GM18861 (cell line): ENCODE measurements around the gene TSHZ2.

Source experiments
- ATAC-seq: cut with Tn5 transposase; IDR thresholded peaks from one replicate; pipeline ENCODE4 v1.9.1; 2021; ENCODE audit not compliant: unreplicated experiment

Gene TSHZ2

GRCh38 chr20:53124075-53124551, 152.0 kb downstream of the TSHZ2 start:
- no peak for ATAC-seq

- no peak for ATAC-seq
These were observed 152.6 kb downstream of the TSHZ2 start for GRCh38 chr20:53124803-53125202.

GRCh38 chr20:53126185-53126584, 154.0 kb downstream of the TSHZ2 start:
- no peak for ATAC-seq

GRCh38 chr20:53127027-53127426, 154.9 kb downstream of the TSHZ2 start:
- no peak for ATAC-seq

GRCh38 chr20:53128004-53128403, 155.8 kb downstream of the TSHZ2 start:
- no peak for ATAC-seq

- no peak for ATAC-seq
These were observed 157.4 kb downstream of the TSHZ2 start for GRCh38 chr20:53129563-53129962.

GRCh38 chr20:53130795-53131194, 158.6 kb downstream of the TSHZ2 start:
- no peak for ATAC-seq

GRCh38 chr20:53133125-53133524, 161.0 kb downstream of the TSHZ2 start:
- ATAC-seq: no peak

- ATAC-seq: no peak
These were observed 161.5 kb downstream of the TSHZ2 start for GRCh38 chr20:53133628-53134027.

- ATAC-seq: no peak
These were observed 164.3 kb downstream of the TSHZ2 start for GRCh38 chr20:53136473-53136872.

GRCh38 chr20:53138454-53139262, 166.5 kb downstream of the TSHZ2 start:
- ATAC-seq: peak; percentile 59

- no peak for ATAC-seq
These were observed 169.3 kb downstream of the TSHZ2 start for GRCh38 chr20:53141201-53142050.

- no peak for ATAC-seq
These were observed 170.3 kb downstream of the TSHZ2 start for GRCh38 chr20:53142225-53143127.

- no peak for ATAC-seq
These were observed 174.2 kb downstream of the TSHZ2 start for GRCh38 chr20:53146201-53146891.

- no peak for ATAC-seq
These were observed 176.6 kb downstream of the TSHZ2 start for GRCh38 chr20:53148771-53149147.

GRCh38 chr20:53149148-53149889, 177.2 kb downstream of the TSHZ2 start:
- ATAC-seq: no peak

GRCh38 chr20:53149890-53150205, 177.7 kb downstream of the TSHZ2 start:
- ATAC-seq: no peak

- ATAC-seq: no peak
These were observed 178.4 kb downstream of the TSHZ2 start for GRCh38 chr20:53150532-53150931.

- no peak for ATAC-seq
These were observed 180.1 kb downstream of the TSHZ2 start for GRCh38 chr20:53152228-53152627.

GRCh38 chr20:53154540-53154939, 182.4 kb downstream of the TSHZ2 start:
- no peak for ATAC-seq
